ENCODE data around the gene E2F3.

DNA sequence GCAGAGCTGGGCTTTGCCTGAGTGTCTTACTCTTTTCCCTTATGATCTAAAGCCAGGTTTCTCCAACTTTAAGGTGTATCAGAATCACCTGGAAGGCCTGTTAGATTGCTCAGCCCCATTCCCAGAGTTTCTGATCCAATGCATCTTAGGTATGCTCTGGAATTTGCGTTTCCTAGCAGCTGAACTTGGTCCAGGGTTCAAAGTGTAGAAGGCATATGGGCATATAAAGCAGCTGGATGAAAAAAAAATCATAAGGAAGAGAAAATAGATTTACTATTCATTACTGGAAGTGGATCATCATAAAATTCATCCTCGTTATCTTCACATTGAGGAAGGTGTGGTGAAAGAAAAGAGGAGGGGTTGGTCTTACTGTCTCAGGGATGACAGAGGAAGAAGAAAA, 75.8 kb downstream of the E2F3 start:
- TF ChIP-seq, protein P1, sequence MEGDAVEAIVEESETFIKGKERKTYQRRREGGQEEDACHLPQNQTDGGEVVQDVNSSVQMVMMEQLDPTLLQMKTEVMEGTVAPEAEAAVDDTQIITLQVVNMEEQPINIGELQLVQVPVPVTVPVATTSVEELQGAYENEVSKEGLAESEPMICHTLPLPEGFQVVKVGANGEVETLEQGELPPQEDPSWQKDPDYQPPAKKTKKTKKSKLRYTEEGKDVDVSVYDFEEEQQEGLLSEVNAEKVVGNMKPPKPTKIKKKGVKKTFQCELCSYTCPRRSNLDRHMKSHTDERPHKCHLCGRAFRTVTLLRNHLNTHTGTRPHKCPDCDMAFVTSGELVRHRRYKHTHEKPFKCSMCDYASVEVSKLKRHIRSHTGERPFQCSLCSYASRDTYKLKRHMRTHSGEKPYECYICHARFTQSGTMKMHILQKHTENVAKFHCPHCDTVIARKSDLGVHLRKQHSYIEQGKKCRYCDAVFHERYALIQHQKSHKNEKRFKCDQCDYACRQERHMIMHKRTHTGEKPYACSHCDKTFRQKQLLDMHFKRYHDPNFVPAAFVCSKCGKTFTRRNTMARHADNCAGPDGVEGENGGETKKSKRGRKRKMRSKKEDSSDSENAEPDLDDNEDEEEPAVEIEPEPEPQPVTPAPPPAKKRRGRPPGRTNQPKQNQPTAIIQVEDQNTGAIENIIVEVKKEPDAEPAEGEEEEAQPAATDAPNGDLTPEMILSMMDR (conservative IDR thresholded peaks at IDR 0.05 in 1 of 2, IDR thresholded peaks at IDR 0.05 in 1 of 2; ENCODE audit: extremely low read depth in 1 of 2, insufficient read depth in 1 of 2, low read depth in 1 of 2, low read length in 2 of 2): no peak
- TF ChIP-seq EZH2 (IDR thresholded peaks at IDR 0.05; ENCODE audit: borderline replicate concordance, low read length): no peak
